RWPE2 (cell line): ENCODE data around the gene ARAP3.

Source experiments
- ATAC-seq: fragments of 200-7000 bp; cut with Tn5 transposase; 3 replicates; pipeline ENCODE4 v1.9.1; 2021; ENCODE audit warnings: low read depth
- DNase-seq: peaks from one replicate; pipeline ENCODE4 v3.0.0-alpha.2; 2020; ENCODE audit warnings: low spot score
- H3K27ac ChIP-seq: fragments of 450-650 bp; 2 replicates; pipeline ENCODE4 v1.5.1; 2017; ENCODE audit warnings: mild to moderate bottlenecking; ENCODE audit not compliant: poor library complexity, severe bottlenecking
- H3K27me3 ChIP-seq: fragments of 250-450 bp; sonication (Bioruptor Pico); 2 replicates; pipeline ENCODE4 v1.5.1; 2021; ENCODE audit warnings: mild to moderate bottlenecking, moderate library complexity; ENCODE audit not compliant: insufficient read depth, poor library complexity, severe bottlenecking
- H3K36me3 ChIP-seq: fragments of 250-450 bp; sonication (Bioruptor Pico); 2 replicates; pipeline ENCODE4 v1.5.1; 2020; ENCODE audit warnings: low read depth, mild to moderate bottlenecking, moderate library complexity
- H3K4me1 ChIP-seq: fragments of 250-450 bp; sonication (Bioruptor Pico); 2 replicates; pipeline ENCODE4 v1.5.1; 2021; ENCODE audit warnings: mild to moderate bottlenecking, moderate library complexity; ENCODE audit not compliant: insufficient read depth, poor library complexity, severe bottlenecking
- H3K4me3 ChIP-seq: fragments of 250-450 bp; sonication (Bioruptor Pico); 2 replicates; pipeline ENCODE4 v1.5.1; 2021; ENCODE audit warnings: mild to moderate bottlenecking, moderate library complexity; ENCODE audit not compliant: severe bottlenecking
- H3K9me3 ChIP-seq: fragments of 250-450 bp; sonication (Bioruptor Pico); 2 replicates; pipeline ENCODE4 v1.5.1; 2021; ENCODE audit warnings: mild to moderate bottlenecking, moderate library complexity; ENCODE audit not compliant: severe bottlenecking
- CTCF ChIP-seq: fragments of 450-650 bp; IDR thresholded peaks from one replicate; pipeline ENCODE4 v1.5.1; 2017; ENCODE audit warnings: mild to moderate bottlenecking, moderate library complexity; ENCODE audit not compliant: poor library complexity, severe bottlenecking

ARAP3 gene

GRCh38 chr5:141672071-141672840, 9.8 kb downstream of the ARAP3 start:
- H3K27me3 ChIP-seq = no peaks in the 10 kb centered on the region
- no peak for TF ChIP-seq CTCF
- H3K4me1 ChIP-seq = no peaks in the 10 kb centered on the region
- peaks cover 43% of the 10 kb centered on the region for H3K36me3 ChIP-seq
- H3K9me3 ChIP-seq = no peaks in the 10 kb centered on the region
- no peak for ATAC-seq
- no peak for DNase-seq
- no peak overlapping the region for H3K27ac ChIP-seq
- H3K4me3 ChIP-seq = no peak overlapping the region

- Histone ChIP-seq H3K4me3 (no peak overlapping the region), H3K9me3 (no peaks in the 10 kb centered on the region), H3K4me1 (no peaks in the 10 kb centered on the region), H3K36me3 (peaks cover 53% of the 10 kb centered on the region), H3K27ac (no peak overlapping the region), H3K27me3 (no peaks in the 10 kb centered on the region)
- no peak for TF ChIP-seq CTCF
- DNase-seq = no peak
- no peak for ATAC-seq
Measured at GRCh38 chr5:141669520-141669919, 12.5 kb downstream of the ARAP3 start.

- DNase-seq (no peak), ATAC-seq (no peak)
- no peak for TF ChIP-seq CTCF
- H3K27ac ChIP-seq = no peak overlapping the region
- H3K36me3 ChIP-seq = peaks cover 61% of the 10 kb centered on the region
- no peak overlapping the region for H3K4me3 ChIP-seq
- no peaks in the 10 kb centered on the region for H3K27me3 ChIP-seq
- H3K9me3 ChIP-seq = no peaks in the 10 kb centered on the region
- no peaks in the 10 kb centered on the region for H3K4me1 ChIP-seq
Measured at GRCh38 chr5:141668601-141669265, 13.3 kb downstream of the ARAP3 start.

GRCh38 chr5:141665995-141666940, 15.8 kb downstream of the ARAP3 start:
- no peak for ATAC-seq

More at GRCh38 chr5:141665995-141666940, 15.8 kb downstream of the ARAP3 start:
- Histone ChIP-seq H3K4me1 (no peaks in the 10 kb centered on the region), H3K27ac (no peak overlapping the region), H3K9me3 (no peaks in the 10 kb centered on the region), H3K27me3 (no peaks in the 10 kb centered on the region), H3K4me3 (no peak overlapping the region), H3K36me3 (peaks cover 72% of the 10 kb centered on the region)
- DNase-seq = no peak
- no peak for TF ChIP-seq CTCF
